ENCODE data around the gene PNPLA8. TPM values are rescaled to one million over a fixed set of nuclear protein-coding genes. Genes with fewer than 3 reads are reported as not detected.

Gene PNPLA8
- polyA plus RNA-seq, 1 experiment = 26.7 TPM

DNA sequence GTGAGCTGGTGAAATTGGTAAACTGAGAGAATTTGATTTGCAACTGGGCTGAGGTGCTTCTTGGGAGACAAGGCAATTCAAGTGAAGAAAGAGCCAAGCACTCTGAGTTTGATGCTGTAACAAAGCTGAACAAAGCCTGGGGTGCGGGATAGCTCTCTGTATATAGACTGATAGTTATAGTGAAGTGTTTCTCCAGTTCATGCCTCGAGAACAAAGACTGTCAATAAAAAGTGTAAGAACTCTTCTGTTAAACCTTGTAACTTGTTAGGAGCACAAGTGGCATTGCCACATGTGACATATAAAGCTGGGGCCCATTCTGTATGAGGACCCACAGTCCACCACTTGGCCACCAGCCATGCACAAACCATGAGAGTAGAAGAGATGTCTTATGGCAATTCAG, 11.3 kb upstream of the PNPLA8 start:
- Histone ChIP-seq H3K9me3 (ENCODE audit: control insufficient read depth, insufficient read depth, low read length) (no peaks in the 10 kb centered on the region), H3K4me3 (ENCODE audit: low read depth, low read length) (no peak overlapping the region), H3K27me3 (ENCODE audit: control insufficient read depth, insufficient read depth, low read length) (peaks cover 2% of the 10 kb centered on the region), H3K27ac (ENCODE audit: low read depth, low read length) (no peak overlapping the region)
- POLR2A ChIA-PET = no interaction called here
- CTCF ChIA-PET = no interaction called here
- no peak for DNase-seq (ENCODE audit: low read depth, low spot score)
- TF ChIP-seq, protein P1, sequence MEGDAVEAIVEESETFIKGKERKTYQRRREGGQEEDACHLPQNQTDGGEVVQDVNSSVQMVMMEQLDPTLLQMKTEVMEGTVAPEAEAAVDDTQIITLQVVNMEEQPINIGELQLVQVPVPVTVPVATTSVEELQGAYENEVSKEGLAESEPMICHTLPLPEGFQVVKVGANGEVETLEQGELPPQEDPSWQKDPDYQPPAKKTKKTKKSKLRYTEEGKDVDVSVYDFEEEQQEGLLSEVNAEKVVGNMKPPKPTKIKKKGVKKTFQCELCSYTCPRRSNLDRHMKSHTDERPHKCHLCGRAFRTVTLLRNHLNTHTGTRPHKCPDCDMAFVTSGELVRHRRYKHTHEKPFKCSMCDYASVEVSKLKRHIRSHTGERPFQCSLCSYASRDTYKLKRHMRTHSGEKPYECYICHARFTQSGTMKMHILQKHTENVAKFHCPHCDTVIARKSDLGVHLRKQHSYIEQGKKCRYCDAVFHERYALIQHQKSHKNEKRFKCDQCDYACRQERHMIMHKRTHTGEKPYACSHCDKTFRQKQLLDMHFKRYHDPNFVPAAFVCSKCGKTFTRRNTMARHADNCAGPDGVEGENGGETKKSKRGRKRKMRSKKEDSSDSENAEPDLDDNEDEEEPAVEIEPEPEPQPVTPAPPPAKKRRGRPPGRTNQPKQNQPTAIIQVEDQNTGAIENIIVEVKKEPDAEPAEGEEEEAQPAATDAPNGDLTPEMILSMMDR (IDR thresholded peaks at IDR 0.05; ENCODE audit: low read depth, low read length) = no peak

DNA sequence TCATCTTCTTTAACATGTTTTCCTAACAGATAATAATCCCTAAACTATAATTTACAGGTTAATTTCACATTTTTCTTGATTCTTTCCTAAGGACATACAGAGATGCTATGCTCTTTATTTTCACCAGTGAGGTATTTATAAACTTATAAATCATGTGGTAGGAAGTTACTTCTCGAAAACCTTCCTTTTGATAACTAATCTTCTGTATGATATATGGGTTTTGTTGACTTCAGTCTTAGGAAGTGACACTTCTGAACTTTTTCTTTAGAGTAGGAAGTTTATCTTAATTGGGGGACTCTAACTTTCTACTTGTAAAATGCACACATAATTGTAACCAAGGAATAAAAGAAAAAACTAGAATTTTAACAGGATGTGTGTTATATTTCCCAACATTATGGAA, 9.8 kb upstream of the PNPLA8 start:
- TF ChIP-seq, protein P1 (IDR thresholded peaks at IDR 0.05; ENCODE audit: low read depth, low read length) = no peak

DNA sequence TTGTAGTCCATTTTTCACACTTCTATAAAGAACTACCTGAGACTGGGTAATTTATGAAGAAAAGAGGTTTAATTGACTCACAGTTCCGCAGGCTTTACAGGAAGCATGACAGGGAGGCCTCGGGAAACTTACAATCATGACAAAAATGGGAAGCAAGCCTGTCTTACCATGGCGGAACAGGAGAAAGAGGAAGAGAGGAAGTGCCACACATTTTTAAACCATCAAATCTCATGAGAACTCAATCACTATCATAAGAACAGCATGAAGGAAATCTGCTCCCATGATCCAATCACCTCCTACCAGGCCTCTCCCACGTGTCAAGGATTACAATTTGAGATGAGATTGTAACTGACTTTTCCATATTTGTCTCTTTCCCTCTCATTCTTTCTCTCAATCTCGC, 9.3 kb upstream of the PNPLA8 start:
- TF ChIP-seq, protein P1 (IDR thresholded peaks at IDR 0.05; ENCODE audit: low read depth, low read length) = no peak
- ChIA-PET POLR2A (no interaction called here), CTCF (no interaction called here)
- DNase-seq (ENCODE audit: low read depth, low spot score) = no peak
- no peak overlapping the region for H3K4me3 ChIP-seq (ENCODE audit: low read depth, low read length)
- no peaks in the 10 kb centered on the region for H3K9me3 ChIP-seq (ENCODE audit: control insufficient read depth, insufficient read depth, low read length)
- H3K27ac ChIP-seq (ENCODE audit: low read depth, low read length) = no peak overlapping the region
- peaks cover 2% of the 10 kb centered on the region for H3K27me3 ChIP-seq (ENCODE audit: control insufficient read depth, insufficient read depth, low read length)

More for the DNA sequence above, 9.8 kb upstream of the PNPLA8 start:
- Histone ChIP-seq H3K27me3 (ENCODE audit: control insufficient read depth, insufficient read depth, low read length) (peaks cover 2% of the 10 kb centered on the region), H3K9me3 (ENCODE audit: control insufficient read depth, insufficient read depth, low read length) (no peaks in the 10 kb centered on the region), H3K27ac (ENCODE audit: low read depth, low read length) (no peak overlapping the region), H3K4me3 (ENCODE audit: low read depth, low read length) (no peak overlapping the region)
- ChIA-PET CTCF (no interaction called here), POLR2A (no interaction called here)
- no peak for DNase-seq (ENCODE audit: low read depth, low spot score)

DNA sequence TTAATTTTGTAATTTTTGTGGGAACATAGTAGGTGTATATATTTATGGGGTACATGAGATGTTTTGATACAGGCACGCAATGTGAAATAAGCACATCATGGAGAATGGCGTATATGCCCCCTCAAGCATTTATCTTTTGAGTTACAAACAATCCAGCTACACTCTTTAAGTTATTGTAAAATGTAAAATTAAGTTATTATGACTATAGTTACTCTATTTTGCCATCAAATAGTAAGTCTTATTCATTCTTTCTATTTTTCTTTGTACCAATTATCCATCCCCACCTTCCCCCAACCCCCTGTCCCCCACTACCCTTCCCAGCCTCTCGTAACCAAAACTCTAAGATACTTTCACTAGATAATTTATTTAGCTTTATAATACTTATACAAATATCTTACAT, 7.8 kb upstream of the PNPLA8 start:
- H3K4me3 ChIP-seq (ENCODE audit: low read depth, low read length) = no peak overlapping the region
- CTCF ChIA-PET = no interaction called here
- TF ChIP-seq, protein P1 (IDR thresholded peaks at IDR 0.05; ENCODE audit: low read depth, low read length) = no peak
- no peaks in the 10 kb centered on the region for H3K9me3 ChIP-seq (ENCODE audit: control insufficient read depth, insufficient read depth, low read length)
- peaks cover 2% of the 10 kb centered on the region for H3K27me3 ChIP-seq (ENCODE audit: control insufficient read depth, insufficient read depth, low read length)
- POLR2A ChIA-PET = no interaction called here
- no peak for DNase-seq (ENCODE audit: low read depth, low spot score)
- no peak overlapping the region for H3K27ac ChIP-seq (ENCODE audit: low read depth, low read length)

DNA sequence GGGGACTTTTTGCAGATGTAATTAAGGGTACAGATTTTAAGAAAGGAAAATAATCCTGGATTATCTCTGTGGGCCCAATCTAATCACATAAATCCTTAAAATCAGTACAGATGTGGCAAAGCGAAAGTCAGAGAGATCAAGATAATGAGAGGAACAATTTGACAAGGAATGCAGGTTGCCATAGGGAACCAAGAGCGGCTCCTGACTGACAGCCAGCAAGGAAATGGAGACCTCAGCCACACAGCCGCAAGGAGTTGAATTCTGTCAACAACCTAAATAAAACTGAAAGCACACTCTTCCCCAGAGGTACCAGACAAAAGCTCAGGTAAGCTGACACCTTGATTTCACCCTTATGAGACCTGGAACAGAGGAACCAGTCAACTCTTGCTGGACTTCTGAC, 3.4 kb upstream of the PNPLA8 start:
- ChIA-PET POLR2A (no interaction called here), CTCF (no interaction called here)
- TF ChIP-seq, protein P1 (IDR thresholded peaks at IDR 0.05; ENCODE audit: low read depth, low read length) = no peak
- H3K27ac ChIP-seq (ENCODE audit: low read depth, low read length) = no peak overlapping the region
- DNase-seq (ENCODE audit: low read depth, low spot score) = no peak
- H3K27me3 ChIP-seq (ENCODE audit: control insufficient read depth, insufficient read depth, low read length) = no peaks in the 10 kb centered on the region
- no peak overlapping the region for H3K4me3 ChIP-seq (ENCODE audit: low read depth, low read length)
- no peaks in the 10 kb centered on the region; the same call in 1 of the 2 replicates for H3K9me3 ChIP-seq (ENCODE audit: control insufficient read depth, insufficient read depth, low read length)

All from AG04450 (cell line).